HG03066 (cell line): Measurements from ENCODE around the gene MDH1B.
"Not testable (repeated sequence)": the region's sequence is repeated elsewhere in the genome, so short reads cannot be mapped to it uniquely, and the experiment has no call there.

Experiments used
- ATAC-seq: cut with Tn5 transposase; IDR thresholded peaks from one replicate; pipeline ENCODE4 v1.9.1; 2021; ENCODE audit warnings: low read depth; ENCODE audit not compliant: unreplicated experiment

MDH1B gene

GRCh38 chr2:206765242-206766056, at the start of gene MDH1B, which contains the start of gene FASTKD2:
Gene MDH1B (minus strand): TSS chr2:206765328. CDS start chr2:206765271, 57 bp downstream.
Gene FASTKD2 (plus strand): TSS chr2:206765606. CDS start chr2:206766694, 1,088 bp downstream.
- ATAC-seq: peak; percentile 94

GRCh38 chr2:206814498-206814897, 49.4 kb upstream of the MDH1B start:
- no peak for ATAC-seq

GRCh38 chr2:206812471-206812870, 47.3 kb upstream of the MDH1B start:
- ATAC-seq: not testable (repeated sequence)

GRCh38 chr2:206807624-206808023, 42.5 kb upstream of the MDH1B start:
- not testable (repeated sequence) for ATAC-seq

- ATAC-seq: no peak
Observed at GRCh38 chr2:206805887-206806607, 40.9 kb upstream of the MDH1B start.

GRCh38 chr2:206804326-206804725, 39.2 kb upstream of the MDH1B start:
- no peak for ATAC-seq

- ATAC-seq: no peak
Observed at GRCh38 chr2:206802654-206803514, 37.8 kb upstream of the MDH1B start.

- ATAC-seq: no peak
Observed at GRCh38 chr2:206801418-206802189, 36.5 kb upstream of the MDH1B start.

GRCh38 chr2:206800506-206801417, 35.6 kb upstream of the MDH1B start:
- no peak for ATAC-seq

GRCh38 chr2:206799083-206799482, 34.0 kb upstream of the MDH1B start:
- no peak for ATAC-seq

GRCh38 chr2:206798000-206798399, 32.9 kb upstream of the MDH1B start:
- ATAC-seq: peak; percentile 76

GRCh38 chr2:206797376-206797775, 32.2 kb upstream of the MDH1B start:
- ATAC-seq: no peak

- no peak for ATAC-seq
Observed at GRCh38 chr2:206792645-206793044, 27.5 kb upstream of the MDH1B start.

- no peak for ATAC-seq
Observed at GRCh38 chr2:206790311-206790935, 25.3 kb upstream of the MDH1B start.

GRCh38 chr2:206784559-206785353, 19.6 kb upstream of the MDH1B start:
- ATAC-seq: no peak

- no peak for ATAC-seq
Observed at GRCh38 chr2:206783718-206784117, 18.6 kb upstream of the MDH1B start.

GRCh38 chr2:206780671-206781070, 15.5 kb upstream of the MDH1B start:
- no peak for ATAC-seq

GRCh38 chr2:206776432-206776831, 11.3 kb upstream of the MDH1B start:
- ATAC-seq: no peak
